Measurements from ENCODE around the gene KLLN.

GRCh38 chr10:87866412-87866974, 3.2 kb upstream of the KLLN start:
- TF ChIP-seq EZH2 (optimal IDR thresholded peaks at IDR 0.05; ENCODE audit: low read depth, low read length) (no peak), CTCF (IDR thresholded peaks at IDR 0.05; ENCODE audit: low read length) (no peak), EZH2phosphoT487 (IDR thresholded peaks at IDR 0.05; ENCODE audit: low read length) (no peak)
